Esophagus muscularis mucosa (tissue), 4 donors: ENCODE results near the gene GLIS1.

Experiments used
- EP300 ChIP-seq: sonication (generic); formaldehyde crosslinking; IDR thresholded peaks from one replicate; pipeline ENCODE4 v1.6.1; 2017; ENCODE audit warnings: antibody characterized with exemption
- POLR2A ChIP-seq: fragments of 450-650 bp; IDR thresholded peaks from one replicate; pipeline ENCODE4 v1.6.1; 2017; ENCODE audit warnings: antibody characterized with exemption, moderate library complexity, mild to moderate bottlenecking, low read depth
- TF ChIP-seq, protein P1 (sequence below), 3 experiments: fragments of 200-600 bp in 2 of 3; fragments of 450-650 bp in 1 of 3; sonication (generic) in 2 of 3; IDR thresholded peaks; one replicate each; pipeline ENCODE4 v1.5.1; 2017 to 2019; ENCODE audit warnings: antibody characterized with exemption in 3 of 3, mild to moderate bottlenecking in 2 of 3, moderate library complexity in 1 of 3

DNA sequence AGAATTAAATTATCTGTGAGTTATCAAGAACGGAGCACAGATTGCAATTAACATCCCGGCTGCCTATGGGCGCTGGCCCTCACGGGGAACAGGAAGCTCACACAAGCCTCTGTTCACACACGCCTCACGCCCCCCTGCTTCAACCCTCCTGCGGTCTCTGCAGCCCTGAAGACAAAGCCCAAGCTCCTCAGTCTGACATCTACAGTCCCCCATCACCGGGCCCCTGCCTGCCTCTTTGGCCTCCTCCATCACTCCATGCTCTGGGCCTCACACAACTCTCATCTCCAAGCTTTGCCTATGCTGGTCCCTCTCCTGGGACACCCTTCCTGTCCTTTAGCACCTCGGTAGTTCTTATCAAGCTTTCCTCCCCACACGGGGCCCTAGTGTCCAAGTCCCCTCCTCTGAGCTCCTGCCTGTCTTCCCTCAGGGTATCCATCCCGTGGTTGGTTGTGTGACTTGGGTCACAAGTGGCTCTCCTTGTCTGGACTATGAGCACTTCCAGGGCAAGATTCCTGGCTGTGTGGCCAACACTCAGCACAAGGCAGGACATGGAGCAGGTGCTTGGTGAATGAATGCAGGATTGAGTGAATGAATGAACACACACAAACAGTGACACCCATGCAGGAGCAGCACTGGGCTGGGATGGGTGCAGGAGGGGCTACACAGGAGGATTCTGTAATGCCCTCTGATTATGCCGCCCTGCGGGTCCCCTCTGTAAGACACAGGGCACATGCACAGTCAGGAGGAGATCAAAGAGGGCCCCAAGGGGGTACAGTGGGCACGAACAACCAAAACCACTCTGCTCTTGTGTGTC is 163.6 kb downstream of the GLIS1 start:
- TF ChIP-seq, protein P1, sequence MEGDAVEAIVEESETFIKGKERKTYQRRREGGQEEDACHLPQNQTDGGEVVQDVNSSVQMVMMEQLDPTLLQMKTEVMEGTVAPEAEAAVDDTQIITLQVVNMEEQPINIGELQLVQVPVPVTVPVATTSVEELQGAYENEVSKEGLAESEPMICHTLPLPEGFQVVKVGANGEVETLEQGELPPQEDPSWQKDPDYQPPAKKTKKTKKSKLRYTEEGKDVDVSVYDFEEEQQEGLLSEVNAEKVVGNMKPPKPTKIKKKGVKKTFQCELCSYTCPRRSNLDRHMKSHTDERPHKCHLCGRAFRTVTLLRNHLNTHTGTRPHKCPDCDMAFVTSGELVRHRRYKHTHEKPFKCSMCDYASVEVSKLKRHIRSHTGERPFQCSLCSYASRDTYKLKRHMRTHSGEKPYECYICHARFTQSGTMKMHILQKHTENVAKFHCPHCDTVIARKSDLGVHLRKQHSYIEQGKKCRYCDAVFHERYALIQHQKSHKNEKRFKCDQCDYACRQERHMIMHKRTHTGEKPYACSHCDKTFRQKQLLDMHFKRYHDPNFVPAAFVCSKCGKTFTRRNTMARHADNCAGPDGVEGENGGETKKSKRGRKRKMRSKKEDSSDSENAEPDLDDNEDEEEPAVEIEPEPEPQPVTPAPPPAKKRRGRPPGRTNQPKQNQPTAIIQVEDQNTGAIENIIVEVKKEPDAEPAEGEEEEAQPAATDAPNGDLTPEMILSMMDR (IDR thresholded peaks at IDR 0.05) = no peak
- TF ChIP-seq POLR2A = no peak
- TF ChIP-seq EP300 = no peak
